Prostate gland (tissue), 2 donors: ENCODE results near the gene CDC7.

ENCODE experiments used
- POLR2A ChIP-seq: fragments of 450-650 bp; IDR thresholded peaks from one replicate; pipeline ENCODE4 v1.6.1; 2016; ENCODE audit warnings: antibody characterized with exemption, mild to moderate bottlenecking
- TF ChIP-seq, protein P1 (sequence below), 4 experiments: fragments of 200-600 bp in 2 of 4; fragments of 450-650 bp in 2 of 4; sonication (generic) in 2 of 4; IDR thresholded peaks; 1 replicate in 3 of 4; 2 replicates in 1 of 4; pipeline ENCODE4 v1.5.1; 2016 to 2019; ENCODE audit warnings: antibody characterized with exemption in 4 of 4, mild to moderate bottlenecking in 2 of 4, moderate library complexity in 2 of 4

DNA sequence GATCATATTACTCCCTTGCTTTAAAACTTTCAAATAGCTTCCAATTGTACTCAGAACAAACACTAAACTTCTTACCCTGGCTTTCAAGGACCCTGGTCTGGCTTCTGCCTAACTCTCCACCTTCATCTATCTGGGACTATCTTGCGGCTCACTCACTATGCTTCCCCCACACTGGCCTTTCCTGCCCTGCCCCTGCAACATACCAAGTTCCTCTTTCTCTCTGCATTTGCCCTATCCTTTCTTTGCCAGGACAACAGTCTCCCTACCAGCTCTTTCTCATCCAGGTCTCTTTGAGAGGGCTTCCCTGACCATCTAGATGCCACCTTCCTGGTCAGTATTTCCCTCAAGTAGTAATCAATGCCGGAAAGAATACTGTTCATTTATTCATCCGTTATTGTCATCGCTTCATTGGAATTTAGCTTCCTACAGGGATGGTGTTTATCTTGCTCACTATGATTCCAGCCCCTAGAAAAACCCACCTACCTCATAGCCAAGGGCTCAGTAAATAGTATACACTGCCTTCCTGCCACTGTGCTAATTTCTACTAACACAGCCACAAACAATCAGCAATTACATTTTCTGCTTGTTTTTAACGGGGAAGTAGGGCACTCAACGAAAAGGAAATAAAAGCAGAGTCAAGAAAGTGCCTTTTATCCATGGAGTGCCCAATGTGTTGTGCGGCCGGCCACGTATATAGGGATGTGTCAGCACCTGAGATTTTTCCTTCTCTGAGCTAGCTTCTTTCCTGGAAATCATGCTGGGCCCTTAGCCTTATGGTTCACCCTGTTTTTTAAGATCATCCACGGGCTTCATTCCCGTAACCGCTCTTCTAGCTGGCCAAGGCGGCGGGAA is 521 bp upstream of the CDC7 start:
- TF ChIP-seq, protein P1, sequence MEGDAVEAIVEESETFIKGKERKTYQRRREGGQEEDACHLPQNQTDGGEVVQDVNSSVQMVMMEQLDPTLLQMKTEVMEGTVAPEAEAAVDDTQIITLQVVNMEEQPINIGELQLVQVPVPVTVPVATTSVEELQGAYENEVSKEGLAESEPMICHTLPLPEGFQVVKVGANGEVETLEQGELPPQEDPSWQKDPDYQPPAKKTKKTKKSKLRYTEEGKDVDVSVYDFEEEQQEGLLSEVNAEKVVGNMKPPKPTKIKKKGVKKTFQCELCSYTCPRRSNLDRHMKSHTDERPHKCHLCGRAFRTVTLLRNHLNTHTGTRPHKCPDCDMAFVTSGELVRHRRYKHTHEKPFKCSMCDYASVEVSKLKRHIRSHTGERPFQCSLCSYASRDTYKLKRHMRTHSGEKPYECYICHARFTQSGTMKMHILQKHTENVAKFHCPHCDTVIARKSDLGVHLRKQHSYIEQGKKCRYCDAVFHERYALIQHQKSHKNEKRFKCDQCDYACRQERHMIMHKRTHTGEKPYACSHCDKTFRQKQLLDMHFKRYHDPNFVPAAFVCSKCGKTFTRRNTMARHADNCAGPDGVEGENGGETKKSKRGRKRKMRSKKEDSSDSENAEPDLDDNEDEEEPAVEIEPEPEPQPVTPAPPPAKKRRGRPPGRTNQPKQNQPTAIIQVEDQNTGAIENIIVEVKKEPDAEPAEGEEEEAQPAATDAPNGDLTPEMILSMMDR (IDR thresholded peaks at IDR 0.05) = no peak
- no peak for TF ChIP-seq POLR2A
